Parietal lobe (tissue), 2 donors: ENCODE results near the gene PHLDA2. TPM values are rescaled to one million over a fixed set of nuclear protein-coding genes. Genes with fewer than 3 reads are reported as not detected.
A peak's percentile ranks its signal among the peaks of the same experiment; 100 is the strongest.

Experiments
- small RNA-seq: library from RNA; depleted of rRNA; stranded (forward); fragments of <200 nt; gene quantifications from one replicate; pipeline ENCODE3, GENCODE V24; 2014; ENCODE audit warnings: low replicate concordance
- total RNA-seq: library from RNA; depleted of rRNA; stranded (reverse); fragments of >200 nt; gene quantifications from one replicate; pipeline ENCODE4 v1.2.3, GENCODE V29; 2014

Gene PHLDA2, protein sequence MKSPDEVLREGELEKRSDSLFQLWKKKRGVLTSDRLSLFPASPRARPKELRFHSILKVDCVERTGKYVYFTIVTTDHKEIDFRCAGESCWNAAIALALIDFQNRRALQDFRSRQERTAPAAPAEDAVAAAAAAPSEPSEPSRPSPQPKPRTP
- not detected for total RNA-seq

DNA sequence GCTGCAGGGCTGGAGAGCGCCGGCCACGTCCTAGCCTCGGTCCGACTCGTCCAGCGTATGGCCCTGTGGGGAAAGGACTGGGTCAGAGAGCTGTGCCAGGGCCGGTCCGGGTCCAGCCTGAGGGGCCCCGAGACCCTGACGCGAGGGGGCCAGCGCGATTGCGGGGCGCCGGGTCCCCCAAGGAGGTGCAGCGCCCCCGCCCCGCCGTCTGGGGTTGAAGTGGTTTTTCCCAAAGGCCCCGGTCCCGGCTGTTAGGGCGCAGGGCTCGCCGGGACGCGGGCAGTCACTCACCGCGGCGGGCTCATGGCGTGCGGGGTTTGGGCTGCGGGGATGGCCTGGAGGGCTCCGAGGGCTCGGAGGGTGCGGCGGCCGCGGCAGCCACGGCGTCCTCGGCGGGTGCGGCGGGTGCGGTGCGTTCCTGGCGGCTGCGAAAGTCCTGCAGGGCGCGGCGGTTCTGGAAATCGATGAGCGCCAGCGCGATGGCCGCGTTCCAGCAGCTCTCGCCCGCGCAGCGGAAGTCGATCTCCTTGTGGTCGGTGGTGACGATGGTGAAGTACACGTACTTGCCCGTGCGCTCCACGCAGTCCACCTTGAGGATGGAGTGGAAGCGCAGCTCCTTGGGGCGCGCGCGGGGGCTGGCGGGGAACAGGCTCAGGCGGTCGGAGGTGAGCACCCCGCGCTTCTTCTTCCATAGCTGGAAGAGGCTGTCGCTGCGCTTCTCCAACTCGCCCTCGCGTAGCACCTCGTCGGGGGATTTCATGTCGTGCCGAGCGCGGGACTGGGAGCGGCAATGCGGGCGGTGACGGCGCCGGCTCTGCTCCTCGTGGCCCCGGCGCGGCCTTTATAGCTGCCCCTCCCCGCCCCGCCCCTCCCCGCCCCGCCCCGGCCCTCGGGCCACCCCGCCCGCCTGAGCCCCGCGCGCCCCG lies at the start of gene PHLDA2:
Gene PHLDA2 (minus strand): TSS at position 816 of the 926 bp plus-strand sequence. CDS start 56 bp downstream, at position 760.

GRCh38 chr11:2885678-2886081 lies 43.5 kb downstream of the PHLDA2 start, which contains the start of gene CDKN1C:
CDKN1C (minus strand) TSS chr11:2885775; CDS start chr11:2885456, 319 bp downstream.

Small RNA genes within 50 kb of the gene (small RNA-seq; reads per million reads assigned to genes)
- 28.0 reads per million, percentile 93 among the genes with 10 or more reads in this experiment for gene SNORA54

Other genes starting within 250 kb of the PHLDA2 start
- gene KCNQ1OT1, start 229.4 kb downstream of the PHLDA2 start, total RNA-seq, result 17.2 TPM
- 21.3 TPM for gene CDKN1C, start 43.6 kb downstream of the PHLDA2 start, total RNA-seq
- 235 TPM for gene NAP1L4, start 62.9 kb upstream of the PHLDA2 start, total RNA-seq
- 49.8 TPM for gene CARS1, start 128.0 kb upstream of the PHLDA2 start, total RNA-seq
- gene OSBPL5, start 235.9 kb upstream of the PHLDA2 start, total RNA-seq, result 90.1 TPM